OCI-LY7 (cell line): ENCODE measurements around the gene SATL1. TPM values are rescaled to one million over a fixed set of nuclear protein-coding genes. Genes with fewer than 3 reads are reported as not detected.

Experiments
- BruUV-seq: library from RNA; stranded (reverse); fragments of 400-500 nt; replicated peaks from 2 replicates; lab custom pipeline; 2021; lab: Mats Ljungman, UMichigan
- CTCF ChIA-PET: fragments of 300-600 bp; sonication (Branson Sonifier 250); formaldehyde crosslinking; loops from one replicate; lab custom pipeline; 2022; ENCODE audit warnings: antibody characterized with exemption; ENCODE audit not compliant: unreplicated experiment; lab: Charles Lee
- POLR2A ChIA-PET: fragments of 300-600 bp; sonication (Branson Sonifier 250); formaldehyde crosslinking; loops from one replicate; lab custom pipeline; 2022; ENCODE audit warnings: antibody characterized with exemption; lab: Charles Lee
- DNase-seq: peaks from one replicate; pipeline ENCODE4 v3.0.0-alpha.2; 2015; ENCODE audit warnings: low spot score
- H2AFZ ChIP-seq: fragments of 200-600 bp; sonication (generic), shearing (Covaris generic); 2 replicates; pipeline ENCODE4 v1.6.1; 2014; ENCODE audit warnings: mild to moderate bottlenecking, antibody characterized with exemption, low read length, moderate library complexity
- H3K27ac ChIP-seq: fragments of 200-600 bp; sonication (generic); 2 replicates; pipeline ENCODE4 v1.5.1; 2014; ENCODE audit warnings: mixed run types, low read depth, mild to moderate bottlenecking, moderate library complexity, low read length, inconsistent platforms; ENCODE audit not compliant: poor library complexity, severe bottlenecking
- H3K36me3 ChIP-seq: fragments of 200-600 bp; sonication (generic); 2 replicates; pipeline ENCODE4 v1.6.1; 2014; ENCODE audit warnings: mild to moderate bottlenecking, antibody characterized with exemption, low read length, moderate library complexity, mixed read lengths; ENCODE audit not compliant: insufficient read depth
- H3K4me1 ChIP-seq: fragments of 200-600 bp; sonication (generic); 2 replicates; pipeline ENCODE4 v1.5.1; 2014; ENCODE audit warnings: mild to moderate bottlenecking, low read length; ENCODE audit not compliant: insufficient read depth, poor library complexity, severe bottlenecking
- H3K4me2 ChIP-seq: fragments of 200-600 bp; sonication (generic); 2 replicates; pipeline ENCODE4 v1.6.1; 2014; ENCODE audit warnings: mild to moderate bottlenecking, low read length
- H3K4me3 ChIP-seq: fragments of 200-600 bp; sonication (generic); 2 replicates; pipeline ENCODE4 v1.5.1; 2014; ENCODE audit warnings: mild to moderate bottlenecking, low read depth, low read length; ENCODE audit not compliant: poor library complexity, severe bottlenecking
- H3K79me2 ChIP-seq: fragments of 200-600 bp; sonication (generic); 2 replicates; pipeline ENCODE4 v1.6.1; 2016; ENCODE audit warnings: low read depth, mild to moderate bottlenecking, low read length, moderate library complexity, mixed read lengths; ENCODE audit not compliant: insufficient read depth
- H3K9me2 ChIP-seq: fragments of 200-600 bp; sonication (generic); 2 replicates; pipeline ENCODE4 v1.6.1; 2016; ENCODE audit warnings: mild to moderate bottlenecking, low read length, mixed read lengths; ENCODE audit not compliant: insufficient read depth
- H3K9me3 ChIP-seq: fragments of 200-600 bp; sonication (generic); 2 replicates; pipeline ENCODE4 v1.6.1; 2014; ENCODE audit warnings: mild to moderate bottlenecking, mixed run types, low read length, mixed read lengths
- H4K20me1 ChIP-seq: fragments of 200-600 bp; sonication (generic); 2 replicates; pipeline ENCODE4 v1.6.1; 2014; ENCODE audit warnings: mild to moderate bottlenecking, antibody characterized with exemption, low read length, moderate library complexity, mixed read lengths; ENCODE audit not compliant: insufficient read depth
- CTCF ChIP-seq: fragments of 200-600 bp; sonication (generic); conservative IDR thresholded peaks from 2 replicates; pipeline ENCODE4 v1.5.1; 2014; ENCODE audit warnings: mild to moderate bottlenecking, antibody characterized with exemption, low read length, moderate library complexity, mixed read lengths
- EZH2phosphoT487 ChIP-seq: fragments of 200-600 bp; sonication (generic); IDR thresholded peaks from 2 replicates; pipeline ENCODE4 v1.6.1; 2018; ENCODE audit warnings: low read depth, borderline replicate concordance, mild to moderate bottlenecking, mixed run types, antibody characterized with exemption, low read length, moderate library complexity, mixed read lengths
- intact Hi-C: fragments of 100-400 bp; cut with micrococcal nuclease; formaldehyde crosslinking; loops from one replicate; pipeline ENCODE4 v1.10.0; 2022; ENCODE audit not compliant: unreplicated experiment
- total RNA-seq, 2 experiments: library from RNA; depleted of rRNA in 1 of 2; stranded (reverse); fragments of >200 nt in 1 of 2; shearing (Covaris generic) in 1 of 2; gene quantifications; 2 replicates each; pipeline ENCODE4 v1.2.3, GENCODE V29; 2014 to 2022

The SATL1 gene
- total RNA-seq, 2 experiments from 2014 or later: 0.17 TPM; not detected in 1

- TF ChIP-seq EZH2phosphoT487: no peak
- no peak for TF ChIP-seq CTCF
- Histone ChIP-seq H2AFZ (no peak overlapping the region), H4K20me1 (no peaks in the 10 kb centered on the region), H3K4me3 (no peak overlapping the region), H3K9me3 (no peaks in the 10 kb centered on the region), H3K9me2 (no peaks in the 10 kb centered on the region), H3K27ac (no peak overlapping the region), H3K36me3 (no peaks in the 10 kb centered on the region), H3K79me2 (no peaks in the 10 kb centered on the region), H3K4me2 (no peak overlapping the region), H3K4me1 (no peaks in the 10 kb centered on the region)
- intact Hi-C loops: no loop called here
- no TSS peak for BruUV-seq
- CTCF ChIA-PET: no interaction called here
- DNase-seq: no peak
- POLR2A ChIA-PET: no interaction called here
Measured at GRCh38 chrX:85051627-85052026, 192.0 kb downstream of the SATL1 start.

Other genes starting within 250 kb of the SATL1 start
- 2.9 and 8.9 TPM in 2 replicates for gene APOOL, start 239.9 kb downstream of the SATL1 start, total RNA-seq (2014; rRNA removed; shearing (Covaris generic))
- gene APOOL, start 239.9 kb downstream of the SATL1 start, total RNA-seq (2022): 14.3 TPM in 2 replicates
- 8.0 and 10.0 TPM in 2 replicates for gene ZNF711, start 212 bp upstream of the SATL1 start, total RNA-seq (2014; rRNA removed; shearing (Covaris generic))
- gene ZNF711, start 212 bp upstream of the SATL1 start, total RNA-seq (2022): 12.3 and 14.6 TPM in 2 replicates
- not detected in 2 replicates for gene POF1B, start 135.9 kb upstream of the SATL1 start, total RNA-seq (2014; rRNA removed; shearing (Covaris generic))
- 6.2 and 6.3 TPM in 2 replicates for gene POF1B, start 135.9 kb upstream of the SATL1 start, total RNA-seq (2022)